ENCODE results near the gene RASAL3. TPM values are rescaled to one million over a fixed set of nuclear protein-coding genes. Genes with fewer than 3 reads are reported as not detected.
A peak's percentile ranks its signal among the peaks of the same experiment; 100 is the strongest.

The RASAL3 gene
- total RNA-seq, 6 donors from 2014 or later, result 7.1 to 48.2 (median 16.7) TPM

DNA sequence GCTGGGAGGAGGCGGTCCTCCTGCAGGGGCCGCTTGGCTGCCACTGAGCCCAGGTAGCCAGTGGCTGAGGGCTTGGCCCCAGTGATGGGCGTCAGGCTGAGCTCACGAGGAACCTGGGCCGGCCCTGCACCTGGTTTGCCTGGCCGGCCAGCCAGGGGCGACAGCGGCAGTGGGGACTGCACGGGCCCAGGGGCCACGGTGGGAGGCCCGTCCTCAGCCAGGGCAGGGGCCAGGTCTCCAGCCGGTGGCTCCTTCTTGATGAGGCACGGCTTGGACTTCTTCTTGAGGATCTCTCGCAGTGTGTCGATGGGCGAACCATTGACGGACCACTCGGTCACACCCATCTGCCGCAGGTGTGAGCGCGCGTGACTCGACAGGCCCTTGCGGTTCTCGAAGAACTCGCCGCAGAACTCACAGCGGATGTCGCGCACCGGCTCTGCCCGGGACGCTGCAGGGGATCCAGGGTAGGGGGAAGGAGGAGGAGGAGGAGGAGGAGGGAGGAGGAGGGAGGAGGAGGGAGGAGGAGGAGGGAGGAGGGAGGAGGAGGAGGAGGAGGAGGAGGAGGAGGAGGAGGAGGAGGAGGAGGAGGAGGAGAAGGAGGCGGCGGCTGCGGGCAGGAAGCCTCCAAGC is 38.9 kb downstream of the RASAL3 start:
- peaks cover 10 to 45% (median 22%) of the 10 kb centered on the region in 4 donors for H3K4me1 ChIP-seq
- no peak for ATAC-seq (ENCODE audit: low FRiP score in 2 of 2)
- peaks cover 12 to 84% (median 60%) of the 10 kb centered on the region in 4 donors for H3K36me3 ChIP-seq
- no peak overlapping the region for H3K4me3 ChIP-seq
- DNase-seq, result peak in 1 of 2 donors; percentile 76
- WGBS, 2 donors, result 93 to 97% methylated on average over 7 to 30 of the region's 36 CpGs
- TF ChIP-seq CTCF (IDR thresholded peaks at IDR 0.05) (no peak), POLR2AphosphoS5 (IDR thresholded peaks at IDR 0.05) (no peak), EP300 (IDR thresholded peaks at IDR 0.05) (no peak), POLR2A (IDR thresholded peaks at IDR 0.05) (no peak)
- no peak overlapping the region for H3K27ac ChIP-seq
- no peaks in the 10 kb centered on the region for H3K27me3 ChIP-seq
- peaks cover 0 to 5% (median 0%) of the 10 kb centered on the region in 4 donors for H3K9me3 ChIP-seq

DNA sequence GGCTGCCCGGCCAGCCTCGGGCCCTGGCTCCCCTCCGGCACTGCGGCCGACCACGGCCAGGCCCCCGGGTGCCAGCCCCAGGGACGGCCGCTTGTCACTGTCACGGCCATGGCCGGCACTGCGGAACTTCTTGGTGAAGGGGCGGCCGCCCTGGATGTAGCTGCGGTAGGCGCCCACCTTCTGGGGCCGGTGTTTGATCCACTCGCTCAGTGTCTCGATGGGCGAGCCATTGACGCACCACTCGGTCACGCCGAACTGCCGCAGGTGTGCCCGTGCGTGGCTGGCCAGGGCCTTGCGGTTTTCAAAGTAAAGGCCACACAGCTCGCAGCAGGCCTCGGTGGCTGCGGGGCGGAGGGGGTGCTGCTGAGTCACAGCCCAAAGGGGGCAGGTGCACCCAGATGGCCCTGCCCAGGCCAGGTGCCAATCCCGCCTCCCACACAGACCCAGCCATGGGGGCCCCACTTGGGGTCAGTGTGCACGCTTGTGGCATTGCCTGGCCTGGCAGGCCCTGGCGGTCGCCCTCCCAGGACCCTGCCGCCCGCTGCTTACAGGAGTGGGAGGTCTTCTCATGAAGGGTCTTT is 39.6 kb downstream of the RASAL3 start:
- 97% methylated on average over 24 to 27 of the region's 38 CpGs for WGBS, 2 donors
- Histone ChIP-seq H3K27me3 (no peaks in the 10 kb centered on the region), H3K4me3 (no peak overlapping the region), H3K27ac (no peak overlapping the region), H3K36me3 (peaks cover 12 to 81% (median 60%) of the 10 kb centered on the region in 4 donors), H3K9me3 (peaks cover 0 to 5% (median 0%) of the 10 kb centered on the region in 4 donors), H3K4me1 (peaks cover 4 to 43% (median 19%) of the 10 kb centered on the region in 4 donors)
- ATAC-seq (ENCODE audit: low FRiP score in 2 of 2), result no peak
- no peak for TF ChIP-seq POLR2AphosphoS5 (IDR thresholded peaks at IDR 0.05)
- no peak for TF ChIP-seq CTCF (IDR thresholded peaks at IDR 0.05)
- no peak for TF ChIP-seq EP300 (IDR thresholded peaks at IDR 0.05)
- no peak for TF ChIP-seq POLR2A (IDR thresholded peaks at IDR 0.05)
- peak in 1 of 2 donors; percentile 82 for DNase-seq

DNA sequence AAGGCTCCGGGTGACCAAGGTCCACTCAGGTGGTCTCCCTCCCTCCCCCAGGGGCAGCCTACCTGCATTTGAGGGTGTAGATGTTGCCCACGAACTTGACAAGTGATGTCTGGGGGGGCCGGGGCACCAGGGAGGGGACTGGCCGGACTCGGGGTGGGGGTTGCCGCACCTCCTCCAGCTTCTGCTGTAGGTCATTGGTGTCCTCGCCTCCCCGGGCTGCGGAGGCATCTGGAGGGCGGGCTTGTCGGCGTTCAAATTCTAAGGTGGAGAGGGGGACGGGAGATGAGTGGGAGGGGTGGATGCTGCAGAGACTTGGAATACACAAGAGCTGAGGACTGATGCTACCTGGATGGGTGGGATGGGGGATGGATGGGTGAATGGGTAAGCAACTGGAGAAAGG is 40.2 kb downstream of the RASAL3 start:
- Histone ChIP-seq H3K4me3 (no peak overlapping the region), H3K9me3 (peaks cover 0 to 5% (median 0%) of the 10 kb centered on the region in 4 donors), H3K4me1 (peaks cover 10 to 42% (median 21%) of the 10 kb centered on the region in 4 donors), H3K36me3 (peaks cover 12 to 75% (median 59%) of the 10 kb centered on the region in 4 donors), H3K27me3 (no peaks in the 10 kb centered on the region), H3K27ac (no peak overlapping the region)
- 95 to 97% methylated on average over 12 to 13 of the region's 13 CpGs for whole genome bisulfite sequencing, 2 donors
- DNase-seq (peak in 1 of 2 donors; percentile 44), ATAC-seq (ENCODE audit: low FRiP score in 2 of 2) (no peak)
- TF ChIP-seq POLR2A (IDR thresholded peaks at IDR 0.05) (no peak), POLR2AphosphoS5 (IDR thresholded peaks at IDR 0.05) (no peak), CTCF (IDR thresholded peaks at IDR 0.05) (no peak), EP300 (IDR thresholded peaks at IDR 0.05) (no peak)

GRCh38 chr19:15423130-15423529 is 41.2 kb downstream of the RASAL3 start:
- H3K36me3 ChIP-seq, result peaks cover 12 to 65% (median 54%) of the 10 kb centered on the region in 4 donors
- H3K27ac ChIP-seq, result no peak overlapping the region
- H3K9me3 ChIP-seq, result peaks cover 0 to 5% (median 0%) of the 10 kb centered on the region in 4 donors
- H3K4me1 ChIP-seq, result peaks cover 10 to 35% (median 23%) of the 10 kb centered on the region in 4 donors
- DNase-seq (no peak), ATAC-seq (ENCODE audit: low FRiP score in 2 of 2) (no peak)
- H3K4me3 ChIP-seq, result no peak overlapping the region
- TF ChIP-seq CTCF (IDR thresholded peaks at IDR 0.05) (no peak), POLR2A (IDR thresholded peaks at IDR 0.05) (no peak), POLR2AphosphoS5 (IDR thresholded peaks at IDR 0.05) (no peak), EP300 (IDR thresholded peaks at IDR 0.05) (no peak)
- 91 to 97% methylated on average over 4 to 6 of the region's 6 CpGs for WGBS, 2 donors
- H3K27me3 ChIP-seq, result no peaks in the 10 kb centered on the region

Measured in upper lobe of left lung (tissue), 6 donors.